ENCODE results near the gene PRDM11.

The PRDM11 gene

DNA sequence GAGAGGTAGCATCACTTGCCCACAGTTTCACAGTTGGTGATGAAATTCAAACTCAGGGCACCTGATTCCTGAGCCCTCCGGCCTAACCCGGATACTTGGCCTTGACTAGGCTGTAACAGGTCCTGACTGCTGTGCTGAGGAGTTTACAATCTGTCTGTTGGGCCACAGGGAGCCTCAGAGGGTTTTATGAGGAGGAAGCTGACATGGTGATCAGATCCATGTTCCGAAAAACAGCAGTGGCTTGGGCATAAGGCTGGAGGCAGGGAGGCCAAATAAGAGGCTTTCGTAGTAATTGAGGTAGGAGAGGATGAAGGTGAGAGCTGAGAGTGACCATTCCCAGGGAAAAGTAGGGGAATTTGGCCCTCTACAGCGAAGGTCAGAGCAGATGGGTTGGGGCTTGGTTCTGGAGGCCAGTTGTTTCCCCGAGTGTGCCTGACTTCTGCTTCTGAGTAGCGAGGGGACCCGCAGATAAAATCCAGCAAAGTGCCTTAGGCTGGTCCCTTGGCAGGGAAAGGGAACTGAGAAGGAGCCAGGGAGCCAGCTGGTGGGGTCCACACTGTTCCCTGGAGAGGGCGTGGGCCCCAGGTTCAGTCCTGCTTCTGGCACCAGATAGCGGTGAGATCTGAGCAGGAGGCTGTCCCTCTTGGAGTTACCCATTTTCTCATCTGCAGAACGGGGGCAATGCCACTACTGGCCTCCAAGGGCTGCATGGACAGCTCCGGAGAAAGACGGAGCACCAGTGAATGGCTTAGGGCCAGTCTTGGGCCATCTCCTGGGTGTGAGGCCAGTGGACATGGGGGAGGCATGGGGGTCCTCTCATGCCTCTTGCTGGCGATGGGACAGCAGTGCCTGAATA lies 6.5 kb downstream of the PRDM11 start:
- DNase-seq (ENCODE audit: low read depth), result no peak
- H3K4me3 ChIP-seq (ENCODE audit: low read length), result no peak overlapping the region
- TF ChIP-seq, protein P1, sequence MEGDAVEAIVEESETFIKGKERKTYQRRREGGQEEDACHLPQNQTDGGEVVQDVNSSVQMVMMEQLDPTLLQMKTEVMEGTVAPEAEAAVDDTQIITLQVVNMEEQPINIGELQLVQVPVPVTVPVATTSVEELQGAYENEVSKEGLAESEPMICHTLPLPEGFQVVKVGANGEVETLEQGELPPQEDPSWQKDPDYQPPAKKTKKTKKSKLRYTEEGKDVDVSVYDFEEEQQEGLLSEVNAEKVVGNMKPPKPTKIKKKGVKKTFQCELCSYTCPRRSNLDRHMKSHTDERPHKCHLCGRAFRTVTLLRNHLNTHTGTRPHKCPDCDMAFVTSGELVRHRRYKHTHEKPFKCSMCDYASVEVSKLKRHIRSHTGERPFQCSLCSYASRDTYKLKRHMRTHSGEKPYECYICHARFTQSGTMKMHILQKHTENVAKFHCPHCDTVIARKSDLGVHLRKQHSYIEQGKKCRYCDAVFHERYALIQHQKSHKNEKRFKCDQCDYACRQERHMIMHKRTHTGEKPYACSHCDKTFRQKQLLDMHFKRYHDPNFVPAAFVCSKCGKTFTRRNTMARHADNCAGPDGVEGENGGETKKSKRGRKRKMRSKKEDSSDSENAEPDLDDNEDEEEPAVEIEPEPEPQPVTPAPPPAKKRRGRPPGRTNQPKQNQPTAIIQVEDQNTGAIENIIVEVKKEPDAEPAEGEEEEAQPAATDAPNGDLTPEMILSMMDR (conservative IDR thresholded peaks at IDR 0.05; ENCODE audit: low read depth, low read length), result no peak

DNA sequence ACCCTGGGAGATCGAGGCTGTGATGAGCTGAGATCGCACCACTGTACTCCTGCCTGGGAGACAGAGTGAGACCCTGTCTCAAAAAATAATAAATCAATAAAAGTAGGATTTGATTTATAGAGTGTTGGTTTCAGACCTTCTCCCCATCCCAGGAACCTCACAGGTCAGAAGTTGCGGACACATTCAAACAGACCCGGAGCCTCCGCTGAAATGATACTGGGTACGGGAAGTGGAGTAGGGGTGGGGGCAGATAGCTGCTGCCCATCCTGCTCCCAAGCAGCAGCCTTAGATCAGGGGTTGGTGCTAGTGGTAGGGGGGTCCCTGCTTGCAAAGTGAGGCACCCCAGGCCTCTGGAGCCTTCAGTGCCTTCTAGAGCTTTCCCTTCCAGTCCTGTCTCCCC lies 7.8 kb downstream of the PRDM11 start:
- DNase-seq (ENCODE audit: low read depth), result no peak
- TF ChIP-seq, protein P1 (conservative IDR thresholded peaks at IDR 0.05; ENCODE audit: low read depth, low read length), result no peak
- H3K4me3 ChIP-seq (ENCODE audit: low read length), result no peak overlapping the region

DNA sequence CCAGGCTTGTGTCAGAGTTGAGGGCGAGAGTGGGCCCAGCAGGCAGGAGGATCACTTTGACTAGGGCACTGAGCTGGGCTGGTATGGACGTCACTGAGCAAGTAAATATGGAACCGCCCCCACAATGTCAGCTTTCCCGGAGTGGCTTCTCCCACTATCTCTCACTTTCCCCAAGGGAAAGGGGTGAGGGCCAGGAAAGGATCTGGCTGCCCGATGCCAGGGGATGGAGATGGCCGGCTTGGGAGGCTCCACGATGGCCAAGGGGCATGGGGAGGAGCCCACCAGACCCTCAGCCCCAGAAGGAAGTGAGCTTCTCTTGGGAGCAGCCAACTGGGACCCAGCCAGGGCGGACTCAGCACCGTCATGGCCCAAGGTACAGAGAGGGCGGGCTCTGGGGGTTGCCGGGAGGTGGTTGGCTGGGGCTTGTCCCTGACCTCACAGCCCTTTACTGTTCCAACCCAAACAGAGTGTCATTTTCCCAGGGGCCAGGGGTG lies 8.7 kb downstream of the PRDM11 start:
- TF ChIP-seq, protein P1 (conservative IDR thresholded peaks at IDR 0.05; ENCODE audit: low read depth, low read length), result no peak
- no peak overlapping the region for H3K4me3 ChIP-seq (ENCODE audit: low read length)
- no peak for DNase-seq (ENCODE audit: low read depth)

DNA sequence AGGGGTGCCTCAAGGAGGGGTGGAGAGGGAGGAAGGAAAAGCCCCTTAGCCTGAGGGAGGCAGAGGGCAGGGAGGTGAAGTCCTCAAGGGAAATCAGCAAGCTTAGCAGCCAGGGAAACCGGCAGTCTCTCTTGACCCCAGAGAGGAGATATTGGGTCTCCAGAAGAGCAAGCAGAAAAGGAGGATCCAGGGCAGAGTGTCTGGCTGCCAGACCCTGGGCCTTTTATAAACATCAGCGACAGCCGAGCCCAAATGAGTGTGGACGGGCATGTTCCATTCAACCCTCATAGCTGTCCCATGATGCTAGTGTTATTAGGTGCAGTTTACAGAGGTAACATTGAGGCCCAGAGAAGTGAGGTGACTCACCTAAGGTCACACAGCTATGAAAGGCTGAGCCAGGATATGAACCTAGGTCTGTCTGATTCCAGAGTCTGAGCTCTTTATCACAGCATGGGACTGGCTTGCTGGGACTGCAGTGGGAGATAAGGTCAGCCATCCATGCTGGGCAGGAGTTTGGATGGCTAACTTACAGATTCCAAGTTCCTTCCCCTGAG lies 9.3 kb downstream of the PRDM11 start:
- DNase-seq (ENCODE audit: low read depth), result no peak
- H3K4me3 ChIP-seq (ENCODE audit: low read length), result no peak overlapping the region
- TF ChIP-seq, protein P1 (conservative IDR thresholded peaks at IDR 0.05; ENCODE audit: low read depth, low read length), result no peak

DNA sequence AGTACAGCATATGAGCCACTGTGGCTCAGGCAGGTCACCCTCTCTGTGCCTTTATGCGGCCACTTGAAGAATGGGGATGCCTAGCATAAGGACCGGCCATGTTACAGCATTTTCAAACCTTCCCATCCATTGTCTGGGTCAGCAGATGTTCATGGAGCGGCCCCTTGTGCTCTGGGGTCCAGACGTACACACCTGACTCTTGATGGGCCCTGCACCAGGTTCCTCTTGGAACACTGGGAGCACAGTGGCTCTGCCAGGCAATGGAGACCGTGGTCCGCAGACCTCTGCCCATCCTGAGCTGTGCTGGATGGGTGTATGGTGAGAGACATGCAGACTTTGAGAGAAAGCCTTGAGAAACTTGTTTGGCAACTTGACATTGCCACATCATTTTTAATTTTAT lies 9.8 kb downstream of the PRDM11 start:
- TF ChIP-seq, protein P1 (conservative IDR thresholded peaks at IDR 0.05; ENCODE audit: low read depth, low read length), result no peak
- DNase-seq (ENCODE audit: low read depth), result no peak
- H3K4me3 ChIP-seq (ENCODE audit: low read length), result no peak overlapping the region

DNA sequence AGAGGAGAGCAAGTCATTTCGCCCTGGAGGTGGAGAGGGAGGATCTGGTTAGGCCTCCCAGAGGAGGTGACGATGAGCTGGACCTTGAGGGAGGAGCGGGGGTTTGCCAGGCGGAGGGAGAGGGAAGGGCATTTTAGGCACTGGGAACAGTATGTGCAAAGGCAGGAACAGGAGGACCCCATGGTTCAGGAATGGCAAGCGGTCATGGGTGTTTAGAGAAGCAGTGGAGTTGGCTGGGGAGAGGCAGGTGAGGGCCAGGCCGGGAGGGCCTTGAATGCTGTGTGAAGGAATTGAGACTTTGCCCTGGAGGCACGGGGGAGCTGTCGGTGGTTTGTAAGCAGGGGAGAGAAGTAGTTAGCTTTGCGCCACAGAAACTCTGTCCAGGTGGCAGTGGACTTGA lies 10.3 kb downstream of the PRDM11 start:
- TF ChIP-seq, protein P1 (conservative IDR thresholded peaks at IDR 0.05; ENCODE audit: low read depth, low read length), result no peak
- H3K4me3 ChIP-seq (ENCODE audit: low read length), result no peak overlapping the region
- no peak for DNase-seq (ENCODE audit: low read depth)
